Omental fat pad (tissue), 4 donors: ENCODE data around the gene FKRP. TPM values are rescaled to one million over a fixed set of nuclear protein-coding genes. Genes with fewer than 3 reads are reported as not detected.

Source experiments
- ATAC-seq: fragments of 150-250 bp; one replicate; pipeline ENCODE4 v1.9.1; 2016; ENCODE audit warnings: mild to moderate bottlenecking, moderate library complexity; ENCODE audit not compliant: low FRiP score
- DNase-seq: peaks from one replicate; pipeline ENCODE4 v3.0.0-alpha.2; 2019; ENCODE audit warnings: low spot score
- CTCF ChIP-seq, 3 donors: fragments of 450-650 bp; IDR thresholded peaks; one replicate each; pipeline ENCODE4 v1.5.1; 2016 to 2017; ENCODE audit warnings: antibody characterized with exemption in 3 of 3, mild to moderate bottlenecking in 3 of 3, moderate library complexity in 2 of 3
- total RNA-seq, 4 donors: library from RNA; depleted of rRNA; stranded (reverse); fragments of >200 nt; gene quantifications; one replicate each; pipeline ENCODE4 v1.1.0, GENCODE V29; 2016

The FKRP gene
- total RNA-seq, 4 donors from 2014 or later: 9.2 to 20.5 (median 13.9) TPM

DNA sequence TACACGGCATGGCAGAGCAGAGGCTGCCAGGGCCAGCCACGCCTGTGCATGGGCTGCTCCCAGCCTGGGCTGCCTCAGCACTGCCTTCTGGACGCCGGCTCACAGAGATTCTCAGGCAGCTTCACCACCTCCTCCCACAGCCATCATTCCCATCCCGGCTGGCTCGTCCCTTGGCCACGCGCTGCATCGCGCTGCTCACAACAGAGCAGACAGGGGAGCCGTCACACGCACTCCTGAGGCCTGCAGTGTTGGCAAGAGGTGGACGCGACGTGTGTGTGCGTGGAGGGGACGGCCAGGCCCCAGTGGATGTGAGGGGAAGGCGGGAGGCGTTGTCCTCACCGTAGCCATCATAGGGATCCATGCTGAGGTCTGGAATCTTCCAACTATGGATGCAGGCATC, 21.4 kb upstream of the FKRP start:
- no peak for TF ChIP-seq CTCF (IDR thresholded peaks at IDR 0.05)
- ATAC-seq: no peak
- DNase-seq: no peak

DNA sequence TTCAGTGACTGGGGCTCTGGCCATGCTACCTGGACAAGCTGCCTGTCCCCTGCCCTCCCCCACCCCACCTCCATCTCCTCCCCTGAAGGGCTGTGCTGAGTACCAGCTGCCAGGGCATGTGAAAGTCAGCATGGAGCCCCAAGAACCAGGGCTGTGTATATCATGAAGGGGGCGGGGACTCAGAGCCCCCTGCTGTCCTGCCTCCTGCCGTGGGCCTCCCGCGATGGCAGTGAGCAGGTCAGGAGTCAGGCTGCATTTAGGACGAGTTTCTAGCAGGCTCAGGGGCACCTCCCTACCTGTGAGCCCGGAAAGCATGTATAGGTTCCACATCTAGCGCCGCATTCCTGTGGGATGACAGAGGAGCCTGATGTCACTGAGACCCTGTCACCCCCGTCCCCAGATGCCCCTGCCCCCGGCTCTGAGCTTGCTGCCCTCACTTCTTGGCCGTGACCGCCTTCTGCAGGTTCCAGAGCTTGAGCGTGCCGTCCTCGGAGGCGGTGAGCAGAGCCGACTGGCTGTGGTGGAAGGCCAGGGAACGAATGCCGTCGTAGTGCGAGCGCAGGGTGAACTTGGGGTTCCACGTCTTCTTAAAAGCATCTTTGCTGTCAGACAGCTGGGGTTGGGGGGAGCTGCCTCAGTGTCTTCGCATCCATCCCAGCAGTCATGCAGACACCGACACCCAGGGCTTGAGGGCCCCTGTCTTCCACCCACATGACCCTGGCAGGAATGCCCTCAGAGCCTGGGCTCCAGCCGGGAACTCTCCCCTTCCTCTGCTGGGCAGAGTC, 20.6 kb upstream of the FKRP start:
- no peak for DNase-seq
- TF ChIP-seq CTCF (IDR thresholded peaks at IDR 0.05): no peak
- ATAC-seq: no peak

- TF ChIP-seq CTCF (IDR thresholded peaks at IDR 0.05): no peak
- ATAC-seq (no peak), DNase-seq (no peak)
Measured at GRCh38 chr19:46725859-46726393, 19.9 kb upstream of the FKRP start.

GRCh38 chr19:46726551-46726950, 19.3 kb upstream of the FKRP start:
- ATAC-seq (no peak), DNase-seq (no peak)
- TF ChIP-seq CTCF (IDR thresholded peaks at IDR 0.05): no peak

DNA sequence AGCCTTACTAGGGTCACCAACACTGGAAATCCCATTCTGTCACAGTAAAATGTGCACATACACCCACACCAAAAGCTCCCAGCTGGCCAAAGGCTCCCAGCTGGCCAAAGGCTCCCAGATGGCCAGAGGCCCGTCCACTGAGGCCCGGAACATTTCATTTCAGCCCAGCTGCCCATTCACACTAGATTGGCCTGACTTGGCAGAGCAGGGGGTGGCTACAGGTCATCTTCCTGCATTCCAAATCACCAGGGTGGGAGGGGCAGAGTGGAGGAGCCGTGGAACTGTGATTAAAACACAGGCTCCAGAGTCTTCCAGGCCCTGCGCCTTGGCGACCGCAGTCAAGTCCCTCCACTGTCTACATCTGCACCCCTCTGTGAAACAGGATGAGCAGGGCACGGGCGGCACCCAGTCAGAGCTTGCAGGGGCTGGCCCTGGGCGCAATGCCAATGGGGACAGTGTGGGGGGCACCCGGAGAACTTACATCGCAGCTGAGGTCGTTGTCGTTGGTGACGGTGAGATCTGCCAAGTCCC, 18.8 kb upstream of the FKRP start:
- DNase-seq (no peak), ATAC-seq (no peak)
- TF ChIP-seq CTCF (IDR thresholded peaks at IDR 0.05): no peak

- no peak for ATAC-seq
- no peak for DNase-seq
- no peak for TF ChIP-seq CTCF (IDR thresholded peaks at IDR 0.05)
Measured at GRCh38 chr19:46727757-46728156, 18.1 kb upstream of the FKRP start.

GRCh38 chr19:46728208-46728607, 17.6 kb upstream of the FKRP start:
- ATAC-seq (no peak), DNase-seq (no peak)
- no peak for TF ChIP-seq CTCF (IDR thresholded peaks at IDR 0.05)
